22Rv1 (cell line): Measurements from ENCODE around the gene TMEM145.

ENCODE experiments used
- CTCF ChIP-seq: fragments of 450-650 bp; IDR thresholded peaks from 2 replicates; pipeline ENCODE4 v1.5.1; 2017; ENCODE audit warnings: mild to moderate bottlenecking
- ZFX ChIP-seq: fragments of 450-650 bp; IDR thresholded peaks from 2 replicates; pipeline ENCODE4 v1.6.1; 2017; ENCODE audit warnings: antibody characterized with exemption, borderline replicate concordance

- no peak for TF ChIP-seq CTCF
- TF ChIP-seq ZFX, result no peak
These were observed 22.9 kb downstream of the TMEM145 start for GRCh38 chr19:42335971-42336370.
